IPS DF 6.9 (cell line): ENCODE data around the gene STAMBPL1.

Source experiments
- DNase-seq: peaks from one replicate; pipeline ENCODE4 v3.0.0-alpha.2; 2013; ENCODE audit warnings: low read depth, low spot score
- H3K27ac ChIP-seq: one replicate; pipeline ENCODE4 v1.5.1; 2013; ENCODE audit warnings: low read length, control low read depth
- H3K27me3 ChIP-seq: 2 replicates; pipeline ENCODE4 v1.6.1; 2013; ENCODE audit warnings: mild to moderate bottlenecking, low read length; ENCODE audit not compliant: control insufficient read depth, insufficient read depth
- H3K36me3 ChIP-seq: 2 replicates; pipeline ENCODE4 v1.6.1; 2013; ENCODE audit warnings: low read length; ENCODE audit not compliant: control insufficient read depth, insufficient read depth
- H3K4me1 ChIP-seq: 2 replicates; pipeline ENCODE4 v1.6.1; 2013; ENCODE audit warnings: low read length; ENCODE audit not compliant: control insufficient read depth, insufficient read depth
- H3K4me3 ChIP-seq: 2 replicates; pipeline ENCODE4 v1.5.1; 2013; ENCODE audit warnings: mild to moderate bottlenecking, low read length
- H3K9me3 ChIP-seq: 2 replicates; pipeline ENCODE4 v1.6.1; 2013; ENCODE audit warnings: low read length, inconsistent platforms; ENCODE audit not compliant: control insufficient read depth, insufficient read depth
- WGBS: extraction: QIAGEN DNeasy Blood & Tissue Kit; methylation state at CpG from one replicate; pipeline ENCODE4 v1.1.7; 2013; ENCODE audit warnings: mixed read lengths, missing lambda C conversion rate; ENCODE audit not compliant: insufficient read length, insufficient coverage; 5-methylcytosine and 5-hydroxymethylcytosine counted together

The STAMBPL1 gene

GRCh38 chr10:88903715-88904114 lies 23.7 kb downstream of the STAMBPL1 start:
- no CpG with 5 or more reads among the region's 3 CpGs for WGBS
- no peaks in the 10 kb centered on the region for H3K27me3 ChIP-seq

DNA sequence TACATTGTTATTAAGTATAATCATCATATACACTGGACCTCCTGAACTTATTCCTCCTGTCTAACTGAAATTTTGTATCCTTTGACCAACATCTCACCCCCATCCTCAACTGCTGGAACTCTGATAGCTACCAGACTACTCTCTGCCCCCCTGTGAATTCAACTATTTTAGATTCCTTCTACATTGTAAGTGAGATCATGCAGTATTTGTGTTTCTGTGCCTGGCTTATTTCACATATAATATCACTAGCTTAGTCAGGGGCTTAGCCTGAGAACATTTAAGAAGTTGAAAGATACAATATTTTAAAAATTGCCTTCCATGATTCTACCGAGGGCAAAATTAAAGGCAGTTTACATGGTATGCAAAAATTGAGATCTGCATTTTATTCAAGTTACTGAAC lies 26.9 kb downstream of the STAMBPL1 start:
- WGBS = no CpG with 5 or more reads among the region's 1 CpG
- H3K36me3 ChIP-seq = no peaks in the 10 kb centered on the region
- H3K4me3 ChIP-seq = no peak overlapping the region
- H3K27me3 ChIP-seq = no peaks in the 10 kb centered on the region
- no peak for DNase-seq
- no peak overlapping the region for H3K27ac ChIP-seq
- no peaks in the 10 kb centered on the region for H3K4me1 ChIP-seq
- no peaks in the 10 kb centered on the region for H3K9me3 ChIP-seq

More at GRCh38 chr10:88903715-88904114, 23.7 kb downstream of the STAMBPL1 start:
- DNase-seq = no peak
- Histone ChIP-seq H3K9me3 (no peaks in the 10 kb centered on the region), H3K4me3 (no peak overlapping the region), H3K4me1 (no peaks in the 10 kb centered on the region; the same call in 1 of the 2 replicates), H3K36me3 (no peaks in the 10 kb centered on the region), H3K27ac (no peak overlapping the region)

DNA sequence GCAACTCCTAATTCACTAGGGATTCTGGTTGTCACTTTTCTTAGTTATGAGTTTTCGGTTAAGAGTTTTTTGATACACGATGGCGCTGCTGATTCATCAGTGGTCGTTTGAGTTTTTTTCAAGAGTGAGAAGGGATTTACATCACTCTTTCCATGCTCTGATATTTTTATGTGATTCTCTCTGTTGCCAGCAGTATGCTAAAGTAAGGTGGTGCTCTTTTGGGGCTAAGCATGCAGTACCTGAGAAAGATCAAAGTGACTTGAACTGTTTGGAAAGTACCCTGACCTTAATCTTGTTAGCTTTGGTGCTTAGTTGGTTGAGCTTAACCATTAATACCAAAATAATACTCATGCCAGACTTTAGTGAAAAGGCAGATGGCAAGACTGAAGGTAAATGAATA lies 28.1 kb downstream of the STAMBPL1 start:
- Histone ChIP-seq H3K27ac (no peak overlapping the region), H3K9me3 (no peaks in the 10 kb centered on the region), H3K36me3 (no peaks in the 10 kb centered on the region), H3K4me1 (no peaks in the 10 kb centered on the region), H3K27me3 (no peaks in the 10 kb centered on the region), H3K4me3 (no peak overlapping the region)
- WGBS = no CpG with 5 or more reads among the region's 4 CpGs
- DNase-seq = no peak

DNA sequence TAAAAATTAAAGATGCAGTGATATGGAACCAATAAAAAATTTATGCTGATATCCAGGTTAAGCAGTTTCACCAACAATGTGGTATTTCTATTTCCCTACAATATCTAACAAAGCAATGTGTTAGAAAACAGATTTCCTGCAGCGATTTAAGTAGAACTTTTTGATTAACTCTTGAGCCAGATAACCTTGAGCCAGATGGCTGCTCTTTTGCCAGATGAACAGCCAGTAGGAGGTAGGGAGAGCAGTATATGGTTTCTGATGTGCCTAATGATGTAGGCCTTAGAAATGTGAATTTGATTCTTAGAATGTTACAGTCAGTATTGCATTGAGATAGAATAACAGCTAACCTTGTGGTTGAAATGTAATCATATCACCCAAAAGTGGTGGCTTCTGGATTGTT lies 31.1 kb downstream of the STAMBPL1 start:
- WGBS = no CpG with 5 or more reads among the region's 1 CpG
- DNase-seq = no peak

GRCh38 chr10:88911851-88912250 lies 31.8 kb downstream of the STAMBPL1 start:
- no peak overlapping the region for H3K4me3 ChIP-seq
- DNase-seq = no peak
- H3K27ac ChIP-seq = no peak overlapping the region
- H3K36me3 ChIP-seq = no peaks in the 10 kb centered on the region
- H3K9me3 ChIP-seq = no peaks in the 10 kb centered on the region
- no peaks in the 10 kb centered on the region for H3K27me3 ChIP-seq
- no CpG with 5 or more reads among the region's 3 CpGs for WGBS
- no peaks in the 10 kb centered on the region for H3K4me1 ChIP-seq

More for the DNA sequence above, 31.1 kb downstream of the STAMBPL1 start:
- H3K4me1 ChIP-seq = no peaks in the 10 kb centered on the region
- H3K27ac ChIP-seq = no peak overlapping the region
- no peaks in the 10 kb centered on the region for H3K36me3 ChIP-seq
- H3K9me3 ChIP-seq = no peaks in the 10 kb centered on the region
- no peak overlapping the region for H3K4me3 ChIP-seq
- H3K27me3 ChIP-seq = no peaks in the 10 kb centered on the region

DNA sequence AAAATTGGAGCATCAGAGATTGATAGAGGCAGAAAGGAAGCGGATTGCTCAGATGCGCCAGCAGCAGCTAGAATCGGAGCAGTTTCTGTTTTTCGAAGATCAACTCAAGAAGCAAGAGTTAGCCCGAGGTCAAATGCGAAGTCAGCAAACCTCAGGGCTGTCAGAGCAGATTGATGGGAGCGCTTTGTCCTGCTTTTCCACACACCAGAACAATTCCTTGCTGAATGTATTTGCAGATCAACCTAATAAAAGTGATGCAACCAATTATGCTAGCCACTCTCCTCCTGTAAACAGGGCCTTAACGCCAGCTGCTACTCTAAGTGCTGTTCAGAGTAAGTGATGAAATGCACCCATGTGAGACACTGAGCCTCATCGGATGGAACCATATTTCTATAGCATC lies 33.1 kb downstream of the STAMBPL1 start:
- no peaks in the 10 kb centered on the region for H3K27me3 ChIP-seq
- no peaks in the 10 kb centered on the region for H3K4me1 ChIP-seq
- no CpG with 5 or more reads among the region's 9 CpGs for WGBS
- no peaks in the 10 kb centered on the region for H3K36me3 ChIP-seq
- DNase-seq = no peak
- H3K9me3 ChIP-seq = no peaks in the 10 kb centered on the region
- no peak overlapping the region for H3K27ac ChIP-seq
- no peak overlapping the region for H3K4me3 ChIP-seq

GRCh38 chr10:88913788-88914187 lies 33.7 kb downstream of the STAMBPL1 start:
- no peaks in the 10 kb centered on the region for H3K36me3 ChIP-seq
- no peaks in the 10 kb centered on the region for H3K27me3 ChIP-seq
- H3K4me1 ChIP-seq = no peaks in the 10 kb centered on the region
- H3K27ac ChIP-seq = no peak overlapping the region
- no peak for DNase-seq
- H3K4me3 ChIP-seq = no peak overlapping the region
- no CpG with 5 or more reads among the region's 5 CpGs for WGBS
- no peaks in the 10 kb centered on the region for H3K9me3 ChIP-seq

- Histone ChIP-seq H3K27me3 (no peaks in the 10 kb centered on the region), H3K4me3 (no peak overlapping the region), H3K4me1 (no peaks in the 10 kb centered on the region), H3K36me3 (no peaks in the 10 kb centered on the region), H3K9me3 (no peaks in the 10 kb centered on the region), H3K27ac (no peak overlapping the region)
- DNase-seq = no peak
- WGBS = no CpG with 5 or more reads among the region's 2 CpGs
Measured at GRCh38 chr10:88915781-88916180, 35.7 kb downstream of the STAMBPL1 start.

- no peaks in the 10 kb centered on the region for H3K4me1 ChIP-seq
- H3K4me3 ChIP-seq = no peak overlapping the region
- no peaks in the 10 kb centered on the region for H3K36me3 ChIP-seq
- DNase-seq = no peak
- no peaks in the 10 kb centered on the region for H3K27me3 ChIP-seq
- no peak overlapping the region for H3K27ac ChIP-seq
- H3K9me3 ChIP-seq = no peaks in the 10 kb centered on the region
Measured at GRCh38 chr10:88916231-88916630, 36.2 kb downstream of the STAMBPL1 start.

DNA sequence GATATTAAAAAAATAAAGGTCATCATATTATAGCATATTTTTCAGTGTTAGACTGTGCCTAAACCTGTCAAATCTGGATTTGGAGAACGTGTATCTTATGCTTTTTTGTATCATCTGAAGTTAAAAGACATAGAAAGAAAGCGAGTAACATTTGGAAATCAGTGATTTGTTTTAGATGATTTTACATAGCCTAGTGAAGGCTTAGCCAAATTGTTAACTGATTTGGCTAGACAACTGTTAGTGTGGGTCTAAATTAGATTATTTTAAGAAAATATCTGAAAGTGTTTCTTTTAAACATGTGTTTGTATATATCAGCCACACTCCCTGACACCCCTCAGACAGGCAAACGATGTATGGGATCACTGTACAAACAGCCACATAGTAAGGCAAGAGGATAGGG lies 36.9 kb downstream of the STAMBPL1 start:
- Histone ChIP-seq H3K9me3 (no peaks in the 10 kb centered on the region), H3K36me3 (no peaks in the 10 kb centered on the region), H3K27ac (no peak overlapping the region), H3K27me3 (no peaks in the 10 kb centered on the region), H3K4me1 (no peaks in the 10 kb centered on the region), H3K4me3 (no peak overlapping the region)
- WGBS = no CpG with 5 or more reads among the region's 3 CpGs
- no peak for DNase-seq

GRCh38 chr10:88918191-88918905 lies 38.3 kb downstream of the STAMBPL1 start:
- Histone ChIP-seq H3K4me1 (no peaks in the 10 kb centered on the region), H3K4me3 (no peak overlapping the region), H3K9me3 (no peaks in the 10 kb centered on the region), H3K36me3 (no peaks in the 10 kb centered on the region), H3K27me3 (no peaks in the 10 kb centered on the region), H3K27ac (no peak overlapping the region)
- no peak for DNase-seq
- WGBS = no CpG with 5 or more reads among the region's 3 CpGs
